ENCODE data around the gene STRBP.
"Not testable (repeated sequence)": the region's sequence is repeated elsewhere in the genome, so short reads cannot be mapped to it uniquely, and the experiment has no call there.

GRCh38 chr9:123249162-123249561 lies 19.2 kb downstream of the STRBP start:
- TF ChIP-seq CTCF (IDR thresholded peaks at IDR 0.05); POLR2AphosphoS5 (IDR thresholded peaks at IDR 0.05; ENCODE audit: insufficient read depth in 1 of 2, low read depth in 1 of 2); POLR2A (IDR thresholded peaks at IDR 0.05): not testable (repeated sequence)
